Epithelial cell of umbilical artery (primary cell): ENCODE data around the gene SMAGP. TPM values are rescaled to one million over a fixed set of nuclear protein-coding genes. Genes with fewer than 3 reads are reported as not detected.

Source experiments
- total RNA-seq: library from RNA; depleted of rRNA; stranded (reverse); fragments of >200 nt; gene quantifications from 2 replicates; pipeline ENCODE4 v1.2.3, GENCODE V29; 2014

The SMAGP gene
- total RNA-seq: 6.2 and 7.4 TPM in 2 replicates

DNA sequence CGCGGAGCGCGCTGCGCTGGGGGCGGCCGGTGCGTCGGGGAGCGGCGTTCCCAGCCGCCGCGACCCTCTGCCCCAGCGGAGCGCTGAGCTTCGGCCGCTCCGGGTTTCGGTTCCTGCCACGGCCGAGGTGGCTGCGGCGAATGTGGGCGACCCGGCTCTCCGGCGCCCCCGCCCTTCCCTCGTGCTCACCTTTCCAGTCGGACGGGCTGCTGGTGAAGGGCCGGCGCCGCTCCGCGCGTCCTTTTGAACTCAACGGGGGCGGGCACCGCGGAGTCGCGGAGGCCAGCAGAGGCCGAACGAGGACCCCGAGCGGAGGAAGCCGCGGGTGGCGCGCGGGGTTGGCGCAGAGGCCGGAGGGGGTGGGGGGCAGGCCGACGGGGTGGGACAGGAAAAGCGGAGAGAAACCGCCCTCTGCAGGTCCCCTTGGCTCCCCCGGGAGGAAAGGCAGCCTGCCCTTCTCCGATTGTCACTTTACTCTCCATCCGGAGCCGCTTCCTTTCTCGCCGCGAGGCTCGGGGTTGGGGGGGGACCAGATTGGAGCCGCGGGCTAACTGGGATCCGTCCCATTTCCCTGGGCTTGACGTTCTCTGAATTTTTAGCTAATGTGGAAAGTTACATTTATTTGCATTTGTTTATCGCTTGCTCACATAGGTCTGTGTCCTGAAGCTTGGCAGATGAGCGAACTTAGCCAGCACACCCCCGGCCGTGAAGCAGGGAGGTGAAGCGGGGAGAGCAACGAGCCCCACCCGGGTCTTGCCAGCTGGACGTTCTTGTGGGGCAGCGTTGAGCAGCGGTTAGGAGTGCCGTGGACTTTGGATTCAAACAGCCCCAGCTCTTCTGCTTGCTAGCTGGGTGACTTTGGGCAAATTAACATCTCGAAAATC lies at the start of gene SMAGP:
Gene SMAGP (minus strand): TSS at position 349 of the 884 bp plus-strand sequence. CDS start 1,137 bp downstream, outside the sequence.

GRCh38 chr12:51238510-51239334 lies 31.5 kb downstream of the SMAGP start, which contains the start of gene DAZAP2:
DAZAP2 (plus strand) TSS chr12:51238826; CDS start chr12:51238908, 82 bp downstream.

GRCh38 chr12:51217968-51218606 lies 52.1 kb downstream of the SMAGP start, which contains the start of gene POU6F1:
POU6F1 (minus strand) TSS chr12:51218062; CDS start chr12:51206836, 11,226 bp downstream.

Other genes with a start within 250 kb of the SMAGP start
- 40.0 and 47.4 TPM in 2 replicates for gene SLC11A2, start 244.0 kb downstream of the SMAGP start, total RNA-seq
- 17.9 and 21.7 TPM in 2 replicates for gene LETMD1, start 222.1 kb downstream of the SMAGP start, total RNA-seq
- 16.9 and 28.0 TPM in 2 replicates for gene CSRNP2, start 186.8 kb downstream of the SMAGP start, total RNA-seq
- gene TFCP2, start 97.3 kb downstream of the SMAGP start, total RNA-seq: 9.0 and 9.1 TPM in 2 replicates
- gene POU6F1, start 52.4 kb downstream of the SMAGP start, total RNA-seq: 0.32 and 0.61 TPM in 2 replicates
- gene DAZAP2, start 31.6 kb downstream of the SMAGP start, total RNA-seq: 52.0 and 58.5 TPM in 2 replicates
- gene BIN2, start 53.8 kb upstream of the SMAGP start, total RNA-seq: not detected in 2 replicates
- gene CELA1, start 76.3 kb upstream of the SMAGP start, total RNA-seq: not detected in 2 replicates
- 35.7 and 52.7 TPM in 2 replicates for gene GALNT6, start 121.0 kb upstream of the SMAGP start, total RNA-seq
- gene SLC4A8, start 154.4 kb upstream of the SMAGP start, total RNA-seq: 1.6 and 2.4 TPM in 2 replicates